GM10847 (cell line): ENCODE data around the gene VASP.

ENCODE experiments used
- POLR2A ChIP-seq: IDR thresholded peaks from 2 replicates; pipeline ENCODE4 v1.6.1; 2011; ENCODE audit not compliant: insufficient read length; ENCODE audit errors: extremely low read depth

The VASP gene

GRCh38 chr19:45506989-45507871 lies at the start of gene VASP:
Gene VASP (plus strand): TSS chr19:45507479. CDS start chr19:45507772, 293 bp downstream.
- TF ChIP-seq POLR2A = peak; percentile 98

GRCh38 chr19:45457776-45458175 lies 49.5 kb upstream of the VASP start:
- TF ChIP-seq POLR2A = no peak

GRCh38 chr19:45460807-45461347 lies 46.4 kb upstream of the VASP start:
- TF ChIP-seq POLR2A = no peak

DNA sequence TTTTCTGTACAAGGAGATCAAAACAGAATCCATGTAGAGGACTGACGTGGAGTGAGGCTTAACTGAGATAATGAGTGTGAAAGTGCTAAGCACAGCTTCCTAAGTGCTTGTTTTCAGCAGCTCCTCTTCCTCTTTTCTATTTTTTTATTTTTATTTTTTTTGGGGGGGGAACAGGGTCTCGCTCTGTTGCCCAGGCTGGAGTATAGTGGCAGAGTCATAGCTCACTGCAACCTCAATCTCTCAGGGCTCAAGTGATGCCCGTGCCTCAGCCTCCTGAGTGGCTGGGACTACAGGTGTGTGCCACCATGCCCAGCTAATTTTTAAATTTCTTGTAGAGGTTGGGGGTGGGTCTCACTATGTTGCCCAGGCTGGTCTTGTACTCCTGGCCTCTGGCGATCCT lies 45.1 kb upstream of the VASP start:
- no peak for TF ChIP-seq POLR2A

DNA sequence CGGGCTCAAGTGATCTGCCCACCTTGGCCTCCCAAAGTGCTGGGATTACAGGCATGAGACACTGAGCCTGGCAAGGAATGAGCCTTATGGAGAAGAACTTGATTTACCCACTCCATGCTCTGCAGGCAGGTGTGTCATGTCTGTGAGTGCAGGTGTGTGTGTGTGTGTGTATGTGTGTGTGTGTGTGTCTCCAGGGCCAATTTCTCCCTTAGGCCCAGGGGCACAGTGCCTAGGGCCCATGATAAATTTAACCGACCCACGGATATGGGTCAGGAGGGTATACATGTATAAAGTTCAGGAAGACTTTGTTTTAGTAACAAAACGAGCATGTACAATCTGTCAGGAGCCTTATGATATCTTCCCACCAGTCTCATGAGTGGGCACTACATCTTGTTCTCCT lies 44.0 kb upstream of the VASP start:
- TF ChIP-seq POLR2A = no peak

DNA sequence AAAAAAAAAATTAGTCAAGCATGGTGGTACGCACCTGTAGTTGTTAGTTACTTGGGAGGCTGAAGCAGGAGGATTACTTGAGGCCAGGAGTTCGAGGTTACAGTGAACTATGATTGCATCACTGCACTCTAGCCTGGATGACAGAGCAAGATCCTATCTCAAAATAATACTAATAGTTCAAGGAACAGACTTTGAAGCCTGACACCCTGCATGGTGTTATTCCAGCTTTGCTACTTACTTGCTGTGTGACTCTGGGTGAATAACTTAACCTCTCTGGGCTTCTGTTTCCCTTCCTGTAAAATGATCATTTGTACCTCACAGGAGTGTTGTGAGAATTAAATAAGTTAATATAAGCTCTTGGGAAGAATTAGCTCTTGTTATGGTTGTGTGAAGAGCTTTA lies 43.0 kb upstream of the VASP start:
- TF ChIP-seq POLR2A = no peak

DNA sequence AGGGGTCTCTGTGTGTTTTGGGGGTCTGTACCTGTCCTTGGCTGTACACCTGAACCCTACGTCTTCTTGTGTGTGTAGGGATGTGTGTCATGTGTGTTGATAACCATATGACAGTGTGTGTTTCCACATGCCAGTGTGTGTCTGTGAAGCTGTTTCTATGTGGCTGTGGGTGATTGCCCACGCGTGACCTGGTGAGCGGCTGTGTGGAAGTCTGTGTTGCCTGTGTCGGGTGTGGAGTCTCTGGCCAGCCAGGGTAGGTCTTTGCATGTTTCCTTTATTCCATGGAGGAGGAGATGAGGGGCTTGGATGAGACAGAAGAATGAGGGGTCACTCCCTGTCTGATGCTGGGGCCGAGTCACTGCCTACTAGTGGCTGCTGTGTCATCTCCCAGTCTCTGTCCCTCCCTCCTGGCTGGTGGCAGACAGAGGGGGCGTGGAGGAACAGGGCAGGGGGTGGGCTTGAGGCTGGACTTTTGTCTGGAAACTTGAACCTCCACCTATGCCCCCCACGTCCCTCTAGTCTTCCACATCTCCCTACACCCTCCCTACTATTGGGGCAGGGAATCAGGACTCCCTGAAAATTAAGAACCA lies 42.3 kb upstream of the VASP start:
- TF ChIP-seq POLR2A = no peak

GRCh38 chr19:45467115-45467455 lies 40.2 kb upstream of the VASP start:
- no peak for TF ChIP-seq POLR2A

GRCh38 chr19:45467456-45468158 lies 39.7 kb upstream of the VASP start, which contains the start of gene FOSB:
Gene FOSB (plus strand): TSS chr19:45467996. CDS start chr19:45468587, 591 bp downstream.
- peak; percentile 30 for TF ChIP-seq POLR2A

DNA sequence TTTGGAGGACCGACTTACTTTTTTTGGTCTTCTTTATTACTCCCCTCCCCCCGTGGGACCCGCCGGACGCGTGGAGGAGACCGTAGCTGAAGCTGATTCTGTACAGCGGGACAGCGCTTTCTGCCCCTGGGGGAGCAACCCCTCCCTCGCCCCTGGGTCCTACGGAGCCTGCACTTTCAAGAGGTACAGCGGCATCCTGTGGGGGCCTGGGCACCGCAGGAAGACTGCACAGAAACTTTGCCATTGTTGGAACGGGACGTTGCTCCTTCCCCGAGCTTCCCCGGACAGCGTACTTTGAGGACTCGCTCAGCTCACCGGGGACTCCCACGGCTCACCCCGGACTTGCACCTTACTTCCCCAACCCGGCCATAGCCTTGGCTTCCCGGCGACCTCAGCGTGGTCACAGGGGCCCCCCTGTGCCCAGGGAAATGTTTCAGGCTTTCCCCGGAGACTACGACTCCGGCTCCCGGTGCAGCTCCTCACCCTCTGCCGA lies 39.1 kb upstream of the VASP start:
- TF ChIP-seq POLR2A = no peak

DNA sequence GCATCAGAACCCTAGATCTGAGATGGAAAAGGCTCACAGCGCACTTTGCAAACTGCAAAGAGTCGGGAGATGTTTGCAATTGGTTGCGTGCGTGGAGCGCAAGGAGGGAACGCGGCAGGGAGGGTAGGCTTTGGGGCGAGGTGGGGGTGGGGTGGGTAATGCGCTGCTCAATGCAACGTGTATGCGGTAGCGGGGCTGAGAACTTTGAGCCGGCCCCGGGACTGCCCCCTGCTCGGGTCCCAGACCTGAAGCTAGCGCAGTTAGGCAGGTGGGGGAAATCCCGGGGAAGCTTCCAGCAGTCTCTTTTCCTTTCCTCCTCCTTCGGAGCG lies 38.5 kb upstream of the VASP start:
- TF ChIP-seq POLR2A = no peak

DNA sequence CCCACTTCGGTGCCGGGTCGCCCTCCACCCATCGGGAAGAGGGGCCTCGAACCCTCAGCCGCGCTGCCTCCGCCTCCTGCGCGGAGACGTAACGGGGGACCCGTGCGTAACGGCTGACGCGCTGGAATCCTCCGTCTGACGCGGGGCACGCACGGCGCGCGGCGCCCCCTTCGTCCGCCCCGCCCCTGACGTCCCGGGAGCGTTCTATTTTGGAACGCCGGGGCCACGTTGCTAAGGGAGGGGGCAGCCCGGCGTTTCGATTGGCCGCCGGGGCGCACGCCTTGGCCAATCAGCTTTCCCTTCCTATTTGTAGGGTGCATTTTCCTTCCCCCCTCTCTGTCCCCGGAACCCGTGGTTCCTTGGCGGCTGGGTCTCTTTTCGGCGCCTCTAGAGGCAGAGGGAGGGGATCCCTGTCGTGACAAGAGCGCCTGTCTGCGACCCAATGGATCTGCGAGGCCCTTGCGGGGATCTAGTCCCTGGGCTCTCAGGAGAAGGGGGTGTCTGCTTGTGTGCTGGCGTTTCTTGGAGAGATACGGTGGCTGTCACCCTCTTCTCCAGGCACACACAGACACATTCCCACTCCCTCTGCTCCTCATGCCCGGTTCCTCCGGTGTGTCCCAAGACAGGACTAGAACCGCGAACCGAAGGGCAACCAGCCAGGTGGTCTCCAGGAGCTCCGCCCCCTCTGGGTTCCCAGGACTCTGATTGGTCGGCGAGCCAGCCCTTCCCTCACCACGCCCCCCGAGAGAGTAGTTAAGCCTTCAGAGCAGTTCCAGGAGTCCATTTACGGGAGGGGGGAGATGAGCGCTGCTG lies 37.9 kb upstream of the VASP start:
- peak; percentile 37 for TF ChIP-seq POLR2A

DNA sequence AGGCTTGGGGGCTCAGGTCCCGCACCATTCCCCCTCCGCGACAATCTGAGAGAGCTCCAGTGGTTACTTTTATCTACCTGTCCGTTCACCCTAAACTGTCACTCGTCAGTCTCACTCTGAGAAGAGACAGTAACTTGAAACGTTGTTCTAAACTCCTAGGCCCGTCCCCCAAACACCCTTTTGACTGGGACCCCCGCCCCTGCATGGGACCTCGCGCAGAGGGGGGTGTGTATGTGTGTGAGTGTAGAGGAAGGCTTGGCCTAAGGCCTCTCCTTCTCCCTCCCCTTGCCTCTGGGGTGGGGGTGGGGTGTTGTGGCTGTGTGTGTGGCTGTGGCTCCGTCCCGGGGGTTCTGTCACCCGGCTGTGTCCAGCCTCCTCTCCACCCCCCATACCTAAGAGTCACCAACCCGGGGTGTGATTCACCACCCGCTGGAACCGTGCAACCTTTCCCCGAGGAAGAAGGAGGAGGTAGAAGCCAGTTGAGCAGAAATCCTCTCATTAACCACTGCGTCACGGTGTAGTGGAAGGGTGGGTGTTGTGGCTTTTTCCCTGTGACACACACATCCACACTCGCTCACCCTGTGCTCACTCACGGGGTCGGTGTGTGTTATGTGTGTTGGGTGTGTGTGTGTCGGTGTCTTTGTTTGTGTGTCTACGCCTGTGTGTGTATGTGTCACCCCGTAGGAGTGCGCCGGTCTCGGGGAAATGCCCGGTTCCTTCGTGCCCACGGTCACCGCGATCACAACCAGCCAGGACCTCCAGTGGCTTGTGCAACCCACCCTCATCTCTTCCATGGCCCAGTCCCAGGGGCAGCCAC lies 37.1 kb upstream of the VASP start:
- no peak for TF ChIP-seq POLR2A

DNA sequence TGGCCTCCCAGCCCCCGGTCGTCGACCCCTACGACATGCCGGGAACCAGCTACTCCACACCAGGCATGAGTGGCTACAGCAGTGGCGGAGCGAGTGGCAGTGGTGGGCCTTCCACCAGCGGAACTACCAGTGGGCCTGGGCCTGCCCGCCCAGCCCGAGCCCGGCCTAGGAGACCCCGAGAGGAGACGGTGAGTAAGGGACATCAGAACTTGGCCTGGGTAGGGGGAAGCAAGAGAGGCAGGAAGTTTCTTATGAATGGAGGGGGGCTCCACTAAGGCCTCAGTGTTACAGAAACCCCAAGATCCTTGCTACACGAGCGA lies 36.6 kb upstream of the VASP start:
- no peak for TF ChIP-seq POLR2A

GRCh38 chr19:45471111-45471930 lies 36.0 kb upstream of the VASP start:
- TF ChIP-seq POLR2A = no peak
